AG04450 (cell line): ENCODE data around the gene TTLL9. TPM values are rescaled to one million over a fixed set of nuclear protein-coding genes. Genes with fewer than 3 reads are reported as not detected.
"Not testable (repeated sequence)": the region's sequence is repeated elsewhere in the genome, so short reads cannot be mapped to it uniquely, and the experiment has no call there.

ENCODE experiments used
- CTCF ChIA-PET: fragments of 300-600, 350-600 bp; formaldehyde crosslinking; extraction: SDS; loops from one replicate; lab custom pipeline; 2022; ENCODE audit warnings: antibody characterized with exemption, inconsistent platforms; lab: Charles Lee
- POLR2A ChIA-PET: fragments of 350-600 bp; formaldehyde crosslinking; extraction: SDS; loops from one replicate; lab custom pipeline; 2021; ENCODE audit warnings: antibody characterized with exemption, inconsistent platforms; lab: Yijun Ruan, JAX
- DNase-seq: peaks from one replicate; pipeline ENCODE4 v3.0.0-alpha.2; 2011; ENCODE audit warnings: low read depth, low spot score
- H3K27ac ChIP-seq: one replicate; pipeline ENCODE4 v1.5.1; 2012; ENCODE audit warnings: low read depth, low read length, control low read depth
- H3K27me3 ChIP-seq: one replicate; pipeline ENCODE4 v1.6.0; 2012; ENCODE audit warnings: low read length; ENCODE audit not compliant: control insufficient read depth, insufficient read depth
- H3K4me3 ChIP-seq: 2 replicates; pipeline ENCODE4 v1.5.1; 2011; ENCODE audit warnings: mild to moderate bottlenecking, low read depth, low read length, control low read depth
- H3K9me3 ChIP-seq: 2 replicates; pipeline ENCODE4 v1.5.1; 2012; ENCODE audit warnings: low read length; ENCODE audit not compliant: control insufficient read depth, insufficient read depth
- CTCF ChIP-seq: IDR thresholded peaks from 2 replicates; pipeline ENCODE4 v1.5.1; 2011; ENCODE audit warnings: low read depth, low read length, control low read depth, inconsistent platforms
- polyA plus RNA-seq: library from polyadenylated mRNA; depleted of rRNA; stranded (reverse); fragments of >200 nt; gene quantifications from 2 replicates; pipeline ENCODE4 v1.2.3, GENCODE V29; 2011

Gene TTLL9
- polyA plus RNA-seq, 1 experiment, result not detected

GRCh38 chr20:31915491-31916280 lies 45.3 kb downstream of the TTLL9 start:
- Histone ChIP-seq H3K9me3 (no peaks in the 10 kb centered on the region), H3K27me3 (peaks cover 54% of the 10 kb centered on the region), H3K4me3 (no peak overlapping the region), H3K27ac (no peak overlapping the region)
- ChIA-PET CTCF (no interaction called here), POLR2A (no interaction called here)
- no peak for TF ChIP-seq CTCF
- DNase-seq, result no peak

GRCh38 chr20:31916708-31917107 lies 46.3 kb downstream of the TTLL9 start:
- POLR2A ChIA-PET, result no interaction called here
- no peak for TF ChIP-seq CTCF
- H3K27ac ChIP-seq, result no peak overlapping the region
- DNase-seq, result no peak
- CTCF ChIA-PET, result interaction anchor here (1.1 kb wide), 1 partner anchor 21 kb away, joined by 3 read pairs; no protein-coding TSS in a partner anchor
- no peak overlapping the region for H3K4me3 ChIP-seq
- H3K9me3 ChIP-seq, result no peaks in the 10 kb centered on the region
- H3K27me3 ChIP-seq, result peaks cover 54% of the 10 kb centered on the region

GRCh38 chr20:31917962-31918412 lies 47.6 kb downstream of the TTLL9 start:
- POLR2A ChIA-PET, H3K27ac ChIP-seq, H3K4me3 ChIP-seq, DNase-seq, H3K9me3 ChIP-seq: not testable (repeated sequence)
- CTCF ChIA-PET, result interaction anchor here (1.6 kb wide), 1 partner anchor 65 kb away, joined by 6 read pairs; no protein-coding TSS in a partner anchor
- peaks cover 45% of the 10 kb centered on the region for H3K27me3 ChIP-seq

DNA sequence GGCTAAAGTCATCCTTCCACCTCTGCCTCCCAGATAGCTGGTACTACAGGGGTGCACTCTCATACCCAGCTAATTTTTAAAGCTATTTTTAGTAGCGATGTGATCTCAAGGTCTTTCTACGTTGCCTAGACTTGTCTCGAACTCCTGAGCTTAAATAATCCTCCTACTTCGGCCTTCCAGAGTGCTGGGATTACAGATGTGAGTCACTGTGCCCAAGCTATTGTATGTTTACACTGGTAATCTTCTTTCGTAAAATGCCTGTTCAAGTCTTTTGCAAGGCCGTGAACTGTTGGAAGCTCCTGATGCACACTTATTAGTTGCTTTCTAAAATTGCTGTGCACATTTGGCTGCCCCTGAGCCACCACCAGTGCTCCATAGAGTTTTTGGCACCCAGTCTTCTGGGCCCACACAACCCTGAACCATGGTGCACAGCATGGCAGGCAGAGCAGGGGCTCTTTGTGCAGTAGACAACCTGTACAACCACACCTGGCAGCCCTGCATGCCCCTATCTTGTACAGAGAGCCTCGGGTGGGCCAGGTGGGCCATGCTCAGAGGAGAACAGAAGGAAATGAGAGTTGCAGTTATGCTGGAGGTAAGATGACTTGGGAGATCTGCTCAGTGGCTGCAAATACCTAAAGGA lies 48.2 kb downstream of the TTLL9 start:
- DNase-seq, result no peak
- no peaks in the 10 kb centered on the region for H3K9me3 ChIP-seq
- H3K4me3 ChIP-seq, result no peak overlapping the region
- no peak overlapping the region for H3K27ac ChIP-seq
- CTCF ChIA-PET, result interaction anchor here (1.6 to 1.9 kb wide), 2 partner anchors 33 to 66 kb away, joined by 6 to 11 read pairs; partner anchors contain the start of gene PDRG1
- TF ChIP-seq CTCF, result no peak
- POLR2A ChIA-PET, result interaction anchor here (0.7 kb wide), 1 partner anchor 183 kb away, joined by 3 read pairs; no protein-coding TSS in a partner anchor
- H3K27me3 ChIP-seq, result peaks cover 44% of the 10 kb centered on the region

DNA sequence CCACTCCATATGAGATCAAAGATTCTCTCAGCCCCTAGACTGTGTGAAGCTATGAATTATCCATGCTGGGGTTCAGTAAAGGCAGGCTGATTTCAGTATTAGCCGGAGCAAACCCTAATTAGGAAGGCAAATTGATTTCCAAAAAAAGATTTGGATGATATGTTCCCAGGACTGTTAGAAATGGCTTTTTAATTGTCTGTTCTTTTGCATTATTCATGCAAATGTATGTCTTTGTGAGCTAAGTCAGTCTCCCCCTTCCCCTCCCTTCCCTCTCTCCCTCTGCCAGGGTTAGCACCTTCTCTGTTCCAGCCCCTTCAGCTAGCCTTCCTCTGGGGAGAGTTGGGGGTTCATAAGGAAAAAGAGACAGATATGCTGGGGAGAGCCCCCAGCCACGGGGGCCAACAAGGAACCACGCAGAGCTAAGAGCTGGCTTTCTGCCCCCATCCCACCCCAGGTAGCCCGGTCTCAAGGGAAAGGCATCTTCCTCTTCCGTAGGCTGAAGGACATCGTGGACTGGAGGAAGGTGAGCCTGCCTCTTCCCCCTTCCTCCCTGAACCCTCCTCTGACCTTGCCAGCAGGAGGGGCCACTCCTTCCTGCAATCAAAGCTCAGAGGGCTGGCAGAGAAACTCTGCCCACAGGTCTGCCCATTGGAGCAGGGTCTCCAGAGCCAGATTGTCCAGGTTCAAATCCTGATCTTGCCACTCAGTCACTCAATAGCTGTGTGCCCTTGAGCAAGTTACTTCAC lies 49.1 kb downstream of the TTLL9 start:
- CTCF ChIA-PET, result interaction anchor here (1.6 to 1.9 kb wide), 2 partner anchors 32 to 67 kb away, joined by 6 to 11 read pairs; partner anchors contain the start of gene PDRG1
- no peak for DNase-seq
- Histone ChIP-seq H3K27me3 (peaks cover 37% of the 10 kb centered on the region), H3K27ac (no peak overlapping the region), H3K9me3 (no peaks in the 10 kb centered on the region), H3K4me3 (no peak overlapping the region)
- POLR2A ChIA-PET, result interaction anchor here (0.7 kb wide), 1 partner anchor 182 kb away, joined by 3 read pairs; no protein-coding TSS in a partner anchor
- TF ChIP-seq CTCF, result no peak
